Sigmoid colon (tissue), 4 donors: ENCODE data around the gene PDE4A.

Experiments
- CTCF ChIP-seq, 4 experiments: fragments of 450-650 bp in 3 of 4; fragments of 200-600 bp in 1 of 4; IDR thresholded peaks; one replicate each; pipeline ENCODE4 v1.5.1; 2016 to 2019; ENCODE audit warnings: antibody characterized with exemption in 4 of 4, mild to moderate bottlenecking in 3 of 4, moderate library complexity in 2 of 4
- EP300 ChIP-seq, 4 donors: sonication (generic); formaldehyde crosslinking; IDR thresholded peaks; one replicate each; pipeline ENCODE4 v1.6.1; 2017; ENCODE audit warnings: antibody characterized with exemption in 4 of 4

- TF ChIP-seq CTCF (IDR thresholded peaks at IDR 0.05) = no peak
- TF ChIP-seq EP300 (IDR thresholded peaks at IDR 0.05) = no peak
Observed at GRCh38 chr19:10497371-10497770, 77.0 kb downstream of the PDE4A start.
